Hematopoietic multipotent progenitor cell (in vitro differentiated cells): ENCODE data around the gene APEX1. TPM values are rescaled to one million over a fixed set of nuclear protein-coding genes. Genes with fewer than 3 reads are reported as not detected.
A peak's percentile ranks its signal among the peaks of the same experiment; 100 is the strongest.
"Not testable (repeated sequence)": the region's sequence is repeated elsewhere in the genome, so short reads cannot be mapped to it uniquely, and the experiment has no call there.

Experiments used
- DNase-seq, 3 donors: peaks; one replicate each; pipeline ENCODE4 v3.0.0-alpha.2; 2011 to 2015; ENCODE audit warnings: low read depth in 2 of 3, low spot score in 2 of 3
- total RNA-seq: library from RNA; depleted of rRNA; stranded (reverse); fragments of >200 nt; gene quantifications from one replicate; pipeline ENCODE4 v1.2.3, GENCODE V29; 2012

APEX1 gene
- total RNA-seq, 1 donor: 253 TPM

- DNase-seq: no peak
Measured at GRCh38 chr14:20434701-20435581, 20.1 kb upstream of the APEX1 start.

DNA sequence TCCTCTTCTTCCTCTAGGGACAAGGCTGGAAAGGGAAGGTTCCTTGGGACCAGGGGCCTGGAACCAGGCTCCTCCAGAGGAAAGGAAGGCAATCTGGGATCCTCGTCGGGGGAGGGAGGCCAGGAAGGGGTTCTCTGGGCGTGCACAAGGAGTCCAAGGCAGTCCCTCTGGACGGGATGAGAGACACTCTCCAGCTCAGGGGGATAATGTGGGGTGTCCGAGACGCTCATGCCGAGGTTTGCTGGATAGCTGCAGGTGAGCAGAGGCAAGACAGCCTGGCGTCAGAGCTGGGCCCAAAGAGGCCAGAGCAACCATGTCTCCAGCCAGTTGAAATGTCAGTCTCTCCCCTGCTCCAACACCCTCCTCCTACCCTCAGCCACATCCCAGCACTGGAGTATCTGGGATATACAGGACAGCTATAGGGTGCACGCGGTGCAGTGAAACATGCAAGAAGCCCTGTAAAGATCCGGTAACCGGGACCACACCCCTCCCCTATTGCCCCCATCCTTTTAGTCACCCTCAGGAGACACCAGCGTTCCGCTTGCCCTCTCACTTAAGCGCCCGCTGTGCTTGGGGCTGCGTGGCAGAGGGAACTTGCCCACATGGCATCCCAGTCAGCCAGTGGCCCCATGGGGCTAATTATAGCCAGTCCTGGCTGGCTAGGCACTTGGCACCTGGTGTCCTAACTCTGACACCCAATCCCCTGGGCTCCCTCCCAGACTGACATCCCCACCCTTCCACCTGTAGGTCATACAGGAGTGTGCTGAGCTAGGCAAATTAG, 19.3 kb upstream of the APEX1 start, which contains the start of gene KLHL33:
Gene KLHL33, minus strand, starts transcription at position 585 of the 781 bp plus-strand sequence. Its CDS starts 355 bp downstream, at position 230.
- no peak for DNase-seq

DNA sequence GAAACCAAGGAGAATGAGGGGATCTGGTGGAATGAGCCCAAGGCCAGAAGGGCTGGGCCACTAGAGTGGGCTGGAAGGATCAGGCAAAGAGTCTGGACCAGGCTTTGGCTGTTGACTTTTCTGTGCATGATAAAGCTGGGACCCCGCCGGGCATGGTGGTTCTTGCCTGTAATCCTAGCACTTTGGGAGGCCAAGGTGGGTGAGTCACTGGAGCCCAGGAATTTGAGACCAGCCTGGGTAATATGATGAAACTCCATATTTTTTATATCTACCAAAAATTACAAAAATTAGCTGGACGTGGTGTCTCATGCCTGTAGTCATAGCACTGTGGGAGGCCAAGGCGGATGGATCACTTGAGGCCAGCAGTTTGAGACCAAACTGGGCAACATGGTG, 18.7 kb upstream of the APEX1 start:
- no peak for DNase-seq

- DNase-seq: no peak
Measured at GRCh38 chr14:20438664-20439063, 16.4 kb upstream of the APEX1 start.

GRCh38 chr14:20440465-20440864, 14.6 kb upstream of the APEX1 start:
- no peak for DNase-seq

DNA sequence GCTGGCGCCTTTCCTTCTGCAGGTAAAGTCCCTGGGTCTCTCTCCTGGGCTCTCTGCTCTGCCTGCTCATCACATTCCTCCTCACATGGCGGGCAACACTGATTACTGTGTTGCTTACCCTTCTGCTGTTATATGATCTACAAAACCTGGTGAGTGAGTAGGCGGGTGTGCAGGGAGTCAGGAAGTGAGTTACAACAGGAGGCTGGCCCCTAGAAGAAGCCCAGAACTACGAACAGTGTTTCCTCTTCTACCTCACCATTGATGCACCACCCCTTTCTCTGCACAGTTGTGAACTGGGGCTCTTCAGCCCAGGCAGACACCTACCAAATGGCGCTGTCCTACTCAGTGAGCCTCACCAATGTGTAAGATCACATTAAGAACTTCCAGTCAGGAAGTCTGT, 14.1 kb upstream of the APEX1 start:
- peak in 1 of 3 donors; percentile 41 for DNase-seq

DNA sequence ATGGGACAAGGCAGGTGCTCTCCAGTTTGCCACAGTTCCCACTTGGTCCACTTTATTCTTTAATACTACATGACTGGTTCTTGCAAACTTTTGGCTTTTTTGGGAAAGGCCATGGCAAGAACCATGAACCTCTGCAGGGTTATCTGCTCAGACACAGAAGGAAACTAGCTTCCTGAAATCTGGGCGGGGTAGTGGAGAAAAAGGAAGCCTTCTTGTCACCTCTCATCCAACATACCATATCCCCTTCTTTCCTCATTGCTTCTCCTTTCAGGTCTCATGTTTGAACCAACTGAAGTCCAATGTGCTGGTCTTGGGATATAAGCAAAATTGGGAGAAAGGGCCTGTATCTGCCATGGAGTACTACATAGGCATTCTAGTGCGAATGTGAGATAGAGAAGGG, 13.6 kb upstream of the APEX1 start:
- DNase-seq: no peak

DNA sequence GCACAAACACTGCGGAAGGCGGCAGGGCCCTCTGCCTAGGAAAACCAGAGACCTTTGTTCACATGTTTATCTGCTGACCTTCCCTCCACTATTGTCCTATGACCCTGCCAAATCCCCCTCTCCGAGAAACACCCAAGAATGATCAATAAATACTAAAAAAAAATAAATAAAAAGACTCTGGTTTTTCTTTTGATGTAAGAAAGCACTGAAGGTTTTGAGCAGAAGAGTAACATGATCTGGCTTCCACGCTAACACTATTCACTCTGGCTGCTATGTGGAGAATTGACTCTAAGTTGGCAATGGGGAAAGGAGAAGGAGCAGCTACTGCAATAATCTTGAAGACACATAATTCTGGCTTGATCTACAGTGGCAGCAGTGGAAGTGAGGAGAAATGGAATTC, 11.4 kb upstream of the APEX1 start:
- DNase-seq: not testable (repeated sequence)

DNA sequence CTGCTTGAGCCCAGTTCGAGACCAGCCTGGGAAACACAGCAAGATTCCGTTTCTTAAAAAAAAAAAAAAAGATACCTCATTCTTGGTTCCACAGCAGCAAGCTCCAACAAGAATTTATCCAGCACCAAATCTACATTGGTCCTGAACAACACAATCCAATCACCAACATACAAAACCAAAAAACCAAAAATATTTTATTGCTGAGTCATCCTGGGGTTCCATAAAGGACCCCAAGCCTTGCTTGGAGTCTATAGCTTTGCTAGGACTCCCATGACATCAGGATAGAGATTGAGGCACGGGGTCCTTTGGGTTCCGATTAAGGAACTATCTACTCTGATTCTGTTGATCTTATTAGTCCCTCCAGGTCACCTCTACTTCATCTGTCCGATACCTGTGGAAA, 8.1 kb upstream of the APEX1 start:
- no peak for DNase-seq

DNA sequence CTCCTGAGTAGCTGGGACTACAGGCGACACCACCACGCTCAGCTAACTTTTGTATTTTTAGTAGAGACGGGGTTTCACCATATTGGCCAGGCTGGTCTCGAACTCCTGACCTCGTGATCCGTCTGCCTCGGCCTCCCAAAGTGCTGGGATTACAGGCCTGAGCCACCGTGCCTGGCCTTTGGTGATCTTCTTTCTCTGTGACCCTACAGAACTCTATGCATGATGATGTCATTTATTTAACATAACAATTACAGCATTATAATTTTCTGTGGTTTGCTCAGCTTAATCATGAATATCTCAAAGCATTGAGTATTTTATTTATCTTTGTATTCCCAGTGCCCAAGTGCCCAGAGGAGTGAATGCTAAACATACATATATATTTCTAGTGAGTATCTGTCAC, 2.2 kb upstream of the APEX1 start:
- DNase-seq: not testable (repeated sequence)

DNA sequence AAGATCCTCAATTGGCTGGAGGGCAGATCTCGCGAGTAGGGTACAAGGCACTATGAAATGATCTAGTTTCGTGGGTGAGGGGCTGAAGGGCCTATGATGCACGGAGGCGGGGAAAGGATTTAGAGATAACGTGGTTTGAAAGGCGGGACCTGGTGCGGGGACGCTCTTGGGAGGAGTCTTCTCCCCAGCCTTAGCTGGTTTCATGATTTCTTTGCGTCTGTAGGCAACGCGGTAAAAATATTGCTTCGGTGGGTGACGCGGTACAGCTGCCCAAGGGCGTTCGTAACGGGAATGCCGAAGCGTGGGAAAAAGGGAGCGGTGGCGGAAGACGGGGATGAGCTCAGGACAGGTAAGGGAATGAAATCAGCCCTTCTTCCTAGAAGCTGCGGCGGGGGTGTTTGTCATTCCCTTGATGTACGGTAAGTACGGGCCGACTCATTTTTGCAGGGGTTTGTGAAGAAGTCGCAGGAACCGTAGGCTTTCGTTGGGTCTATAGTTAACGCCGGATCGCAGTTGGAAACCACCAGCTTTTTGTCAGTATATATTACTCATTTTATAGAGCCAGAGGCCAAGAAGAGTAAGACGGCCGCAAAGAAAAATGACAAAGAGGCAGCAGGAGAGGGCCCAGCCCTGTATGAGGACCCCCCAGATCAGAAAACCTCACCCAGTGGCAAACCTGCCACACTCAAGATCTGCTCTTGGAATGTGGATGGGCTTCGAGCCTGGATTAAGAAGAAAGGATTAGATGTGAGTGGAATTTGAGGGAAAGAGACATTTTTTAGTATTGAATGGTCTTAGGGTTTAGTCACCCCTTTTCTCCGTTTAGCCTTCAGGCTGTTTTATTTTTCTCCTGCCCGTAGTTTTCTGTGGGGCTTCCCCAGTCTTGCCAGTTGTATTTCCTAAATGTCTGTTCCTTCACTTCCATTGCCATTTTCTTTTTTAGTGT, 602 bp downstream of the APEX1 start:
- no peak for DNase-seq

DNA sequence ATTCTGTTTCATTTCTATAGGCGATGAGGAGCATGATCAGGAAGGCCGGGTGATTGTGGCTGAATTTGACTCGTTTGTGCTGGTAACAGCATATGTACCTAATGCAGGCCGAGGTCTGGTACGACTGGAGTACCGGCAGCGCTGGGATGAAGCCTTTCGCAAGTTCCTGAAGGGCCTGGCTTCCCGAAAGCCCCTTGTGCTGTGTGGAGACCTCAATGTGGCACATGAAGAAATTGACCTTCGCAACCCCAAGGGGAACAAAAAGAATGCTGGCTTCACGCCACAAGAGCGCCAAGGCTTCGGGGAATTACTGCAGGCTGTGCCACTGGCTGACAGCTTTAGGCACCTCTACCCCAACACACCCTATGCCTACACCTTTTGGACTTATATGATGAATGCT, 1.9 kb downstream of the APEX1 start:
- no peak for DNase-seq

- no peak for DNase-seq
Measured at GRCh38 chr14:20458031-20458789, 3.2 kb downstream of the APEX1 start.

- DNase-seq: peak in 2 of 3 donors; percentile 43 to 60
Measured at GRCh38 chr14:20460458-20461224, 5.6 kb downstream of the APEX1 start.

GRCh38 chr14:20461225-20462141, 6.5 kb downstream of the APEX1 start, which contains the start of gene PIP4P1:
TSS of gene PIP4P1 (minus strand) at chr14:20461434. CDS start at chr14:20461325, 109 bp downstream.
- DNase-seq: peak; percentile 95 to 100 (median 100)

DNA sequence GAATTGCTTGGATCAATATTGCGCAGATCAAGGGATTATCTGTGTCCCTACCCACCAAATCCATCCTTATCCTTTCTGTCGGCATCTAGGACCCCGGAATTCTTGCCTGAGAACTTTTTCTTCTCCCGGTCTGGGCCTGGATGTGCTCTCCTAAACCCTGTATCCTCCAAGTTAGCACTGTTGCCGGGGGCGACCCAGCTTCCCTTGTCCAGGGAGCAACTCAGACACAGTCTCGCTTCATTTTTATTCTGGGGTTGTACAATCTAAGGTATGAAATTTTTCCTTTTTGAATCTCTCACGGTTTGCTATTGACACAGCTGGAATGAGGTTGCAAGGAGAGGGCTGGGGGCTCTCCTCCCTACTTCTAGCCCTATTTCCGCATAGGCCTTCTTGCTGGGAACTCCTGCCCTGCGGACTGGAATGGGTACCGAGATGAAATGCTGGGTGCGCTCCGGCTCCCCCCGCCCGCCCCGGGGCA, 13.8 kb downstream of the APEX1 start:
- no peak for DNase-seq

DNA sequence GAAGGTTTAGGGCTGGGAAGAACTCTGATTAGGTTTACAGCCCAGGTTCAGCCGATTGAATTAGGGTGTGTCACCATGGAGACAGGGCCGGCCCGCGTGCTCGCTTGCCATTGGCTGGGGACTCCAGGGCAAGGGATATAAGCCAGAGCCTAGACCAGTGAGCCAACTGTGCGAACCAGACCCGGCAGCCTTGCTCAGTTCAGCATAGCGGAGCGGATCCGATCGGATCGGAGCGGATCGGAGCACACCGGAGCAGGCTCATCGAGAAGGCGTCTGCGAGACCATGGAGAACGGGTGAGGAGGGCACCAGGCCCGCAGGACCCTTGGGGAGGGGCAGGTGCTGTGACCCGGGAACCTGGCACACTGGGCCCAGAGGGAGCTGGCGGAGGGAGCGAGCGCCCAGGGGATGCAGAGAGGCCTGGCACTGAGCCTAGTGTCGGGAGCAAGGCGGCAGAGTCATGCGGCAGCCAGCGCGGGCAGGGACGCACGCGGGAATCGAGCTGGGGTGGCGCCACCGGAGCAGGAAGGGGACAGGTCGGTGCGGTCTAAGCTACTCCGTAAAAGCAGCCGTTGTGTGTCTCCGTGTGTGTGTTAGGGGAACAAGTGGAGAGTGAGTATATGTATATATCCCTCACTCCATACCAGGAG, 14.3 kb downstream of the APEX1 start, which contains the start of gene PNP:
Gene PNP, plus strand, starts transcription at position 165 of the 648 bp plus-strand sequence. Its CDS starts 119 bp downstream, at position 284.
- DNase-seq: peak; percentile 81 to 90 (median 87)
